GM12892 (cell line): Measurements from ENCODE around the gene MND1.

Experiments
- POLR2A ChIP-seq: IDR thresholded peaks from 2 replicates; pipeline ENCODE4 v1.6.1; 2011; ENCODE audit warnings: low read depth, low read length, control low read depth
- POLR2AphosphoS5 ChIP-seq: IDR thresholded peaks from 2 replicates; pipeline ENCODE4 v1.6.1; 2011; ENCODE audit warnings: low read depth, low read length, control low read depth

DNA sequence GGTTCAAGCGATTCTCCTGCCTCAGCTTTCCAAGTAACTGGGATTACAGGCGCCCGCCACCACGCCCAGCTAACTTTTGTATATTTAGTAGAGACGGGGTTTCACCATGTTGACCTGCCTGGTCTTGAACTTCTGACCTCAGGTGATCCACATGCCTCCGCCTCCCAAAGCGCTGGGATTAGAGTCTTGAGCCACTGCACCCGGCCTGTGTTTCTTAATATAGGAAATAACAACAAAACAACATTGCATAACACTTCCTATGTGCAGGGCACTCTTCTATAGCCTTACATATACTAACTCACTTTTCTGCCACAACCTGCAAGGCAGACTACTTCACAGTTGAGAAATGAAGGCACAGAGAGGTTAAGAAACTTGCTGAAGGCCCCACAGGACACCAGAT is 108.9 kb downstream of the MND1 start:
- no peak for TF ChIP-seq POLR2A
- no peak for TF ChIP-seq POLR2AphosphoS5
